Measurements from ENCODE around the gene CLTRN. TPM values are rescaled to one million over a fixed set of nuclear protein-coding genes. Genes with fewer than 3 reads are reported as not detected.
"Not testable (repeated sequence)": the region's sequence is repeated elsewhere in the genome, so short reads cannot be mapped to it uniquely, and the experiment has no call there.

CLTRN gene, protein sequence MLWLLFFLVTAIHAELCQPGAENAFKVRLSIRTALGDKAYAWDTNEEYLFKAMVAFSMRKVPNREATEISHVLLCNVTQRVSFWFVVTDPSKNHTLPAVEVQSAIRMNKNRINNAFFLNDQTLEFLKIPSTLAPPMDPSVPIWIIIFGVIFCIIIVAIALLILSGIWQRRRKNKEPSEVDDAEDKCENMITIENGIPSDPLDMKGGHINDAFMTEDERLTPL
- 1 to 10 TPM in 4 of 6 donors, under 1 TPM in 1, not detected in 1; 0.88 to 7.9 (median 1.3) TPM for total RNA-seq

GRCh38 chrX:15664487-15665444 is at the start of gene CLTRN:
CLTRN (minus strand) TSS chrX:15664805; CDS start chrX:15664775, 30 bp downstream.
- Histone ChIP-seq H3K4me1 (no peaks in the 10 kb centered on the region), H3K27ac (no peak within 1 kb of the TSS), H3K36me3 (no peaks in the 10 kb centered on the region), H3K4me3 (no peak within 1 kb of the TSS), H3K27me3 (no peaks in the 10 kb centered on the region), H3K9me3 (no peaks in the 10 kb centered on the region)
- WGBS, 2 donors, result 54 to 57% methylated on average over 14 of the region's 14 CpGs
- TF ChIP-seq, protein P1, sequence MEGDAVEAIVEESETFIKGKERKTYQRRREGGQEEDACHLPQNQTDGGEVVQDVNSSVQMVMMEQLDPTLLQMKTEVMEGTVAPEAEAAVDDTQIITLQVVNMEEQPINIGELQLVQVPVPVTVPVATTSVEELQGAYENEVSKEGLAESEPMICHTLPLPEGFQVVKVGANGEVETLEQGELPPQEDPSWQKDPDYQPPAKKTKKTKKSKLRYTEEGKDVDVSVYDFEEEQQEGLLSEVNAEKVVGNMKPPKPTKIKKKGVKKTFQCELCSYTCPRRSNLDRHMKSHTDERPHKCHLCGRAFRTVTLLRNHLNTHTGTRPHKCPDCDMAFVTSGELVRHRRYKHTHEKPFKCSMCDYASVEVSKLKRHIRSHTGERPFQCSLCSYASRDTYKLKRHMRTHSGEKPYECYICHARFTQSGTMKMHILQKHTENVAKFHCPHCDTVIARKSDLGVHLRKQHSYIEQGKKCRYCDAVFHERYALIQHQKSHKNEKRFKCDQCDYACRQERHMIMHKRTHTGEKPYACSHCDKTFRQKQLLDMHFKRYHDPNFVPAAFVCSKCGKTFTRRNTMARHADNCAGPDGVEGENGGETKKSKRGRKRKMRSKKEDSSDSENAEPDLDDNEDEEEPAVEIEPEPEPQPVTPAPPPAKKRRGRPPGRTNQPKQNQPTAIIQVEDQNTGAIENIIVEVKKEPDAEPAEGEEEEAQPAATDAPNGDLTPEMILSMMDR (IDR thresholded peaks at IDR 0.05), result no peak
- no peak for TF ChIP-seq POLR2A (IDR thresholded peaks at IDR 0.05)
- no peak for TF ChIP-seq POLR2AphosphoS5 (IDR thresholded peaks at IDR 0.05)
- TF ChIP-seq EP300 (IDR thresholded peaks at IDR 0.05), result no peak
- DNase-seq (no peak), ATAC-seq (ENCODE audit: low FRiP score in 2 of 2) (no peak)

DNA sequence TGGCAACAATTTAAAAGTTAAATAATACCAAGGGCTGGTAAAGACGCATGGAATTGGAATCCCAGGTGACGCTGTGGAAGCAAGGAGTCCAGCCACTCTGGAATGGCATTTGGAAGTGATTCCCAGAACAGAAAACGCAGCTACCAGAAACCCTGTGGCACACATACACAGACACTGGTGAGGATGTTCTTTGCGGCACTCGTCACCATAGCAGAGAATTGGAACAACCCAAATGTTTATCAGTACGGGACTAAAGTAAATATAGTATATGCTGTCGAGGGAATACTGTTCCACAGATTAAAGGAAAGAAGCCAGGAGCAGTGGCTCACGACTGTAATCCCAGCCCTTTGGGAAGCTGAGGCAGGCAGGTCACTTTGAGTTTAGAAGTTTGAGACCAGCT is 39.7 kb upstream of the CLTRN start:
- H3K9me3 ChIP-seq; H3K27me3 ChIP-seq; ATAC-seq (ENCODE audit: low FRiP score in 2 of 2); H3K4me3 ChIP-seq; H3K27ac ChIP-seq; DNase-seq; H3K4me1 ChIP-seq: not testable (repeated sequence)
- peaks cover 0 to 17% (median 7%) of the 10 kb centered on the region in 4 donors for H3K36me3 ChIP-seq
- WGBS, 2 donors, result 95 to 96% methylated on average over 3 to 6 of the region's 8 CpGs

GRCh38 chrX:15703809-15704208 is 39.2 kb upstream of the CLTRN start:
- H3K4me3 ChIP-seq; H3K9me3 ChIP-seq; H3K27ac ChIP-seq; H3K27me3 ChIP-seq; H3K4me1 ChIP-seq; DNase-seq; ATAC-seq (ENCODE audit: low FRiP score in 2 of 2): not testable (repeated sequence)
- WGBS, 2 donors, result no CpG with 5 or more reads among the region's 5 CpGs
- peaks cover 0 to 17% (median 7%) of the 10 kb centered on the region in 4 donors for H3K36me3 ChIP-seq

DNA sequence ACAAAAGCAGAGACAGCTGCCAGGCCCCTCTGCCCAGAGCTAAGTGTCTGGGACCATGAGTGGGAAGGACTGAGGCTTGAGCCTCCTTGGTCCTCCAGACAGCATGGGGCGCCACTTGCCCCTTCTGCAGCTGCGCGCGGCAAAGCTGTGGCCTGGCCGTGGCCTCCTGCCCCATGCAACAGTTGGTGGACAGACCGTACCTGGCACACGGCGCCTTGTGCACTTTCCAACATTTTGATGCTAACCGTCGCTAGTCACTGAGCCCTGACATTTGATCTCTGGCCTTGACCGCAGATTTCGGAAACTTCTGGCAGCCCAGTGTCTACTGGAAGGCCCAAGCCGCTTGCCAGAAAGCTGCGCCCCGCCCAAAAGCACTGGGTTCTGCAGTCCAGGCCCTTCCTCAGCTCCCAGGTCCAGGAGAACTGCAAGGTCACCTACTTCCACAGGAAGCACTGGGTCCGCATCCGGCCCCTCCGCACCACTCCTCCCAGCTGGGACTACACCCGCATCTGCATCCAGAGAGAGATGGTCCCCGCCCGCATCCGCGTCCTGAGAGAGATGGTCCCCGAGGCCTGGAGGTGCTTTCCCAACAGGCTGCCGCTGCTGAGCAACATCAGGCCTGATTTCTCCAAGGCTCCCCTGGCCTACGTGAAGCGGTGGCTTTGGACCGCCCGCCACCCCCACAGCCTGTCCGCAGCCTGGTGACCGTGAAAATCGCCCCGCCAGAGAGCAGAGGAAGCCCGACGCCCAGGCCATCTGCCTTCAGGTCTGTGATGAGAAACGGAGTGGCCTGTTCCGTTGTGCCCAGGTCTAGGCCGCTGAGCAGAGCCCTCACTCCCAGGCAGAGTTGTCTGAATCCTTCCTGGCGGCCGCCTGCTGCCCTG is 38.1 kb upstream of the CLTRN start:
- peak in 1 of 2 donors; percentile 57 for ATAC-seq (ENCODE audit: low FRiP score in 2 of 2)
- TF ChIP-seq POLR2AphosphoS5 (IDR thresholded peaks at IDR 0.05), result no peak
- TF ChIP-seq POLR2A (IDR thresholded peaks at IDR 0.05), result no peak
- TF ChIP-seq, protein P1 (IDR thresholded peaks at IDR 0.05), result no peak
- TF ChIP-seq EP300 (IDR thresholded peaks at IDR 0.05), result no peak
- 98% methylated on average over 36 of the region's 40 CpGs; no CpG with 5 or more reads in 1 of the 2 donors for WGBS, 2 donors
- no peaks in the 10 kb centered on the region for H3K27me3 ChIP-seq
- peak in 1 of 2 donors; percentile 36 for DNase-seq
- H3K27ac ChIP-seq, result no peak overlapping the region
- peaks cover 0 to 19% (median 7%) of the 10 kb centered on the region in 4 donors for H3K36me3 ChIP-seq
- no peaks in the 10 kb centered on the region for H3K9me3 ChIP-seq
- no peak overlapping the region for H3K4me3 ChIP-seq
- no peaks in the 10 kb centered on the region for H3K4me1 ChIP-seq

- TF ChIP-seq, protein P1 (IDR thresholded peaks at IDR 0.05), result no peak
- TF ChIP-seq POLR2A (IDR thresholded peaks at IDR 0.05) (no peak), POLR2AphosphoS5 (IDR thresholded peaks at IDR 0.05) (no peak), EP300 (IDR thresholded peaks at IDR 0.05) (no peak)
- peaks cover 0 to 48% (median 13%) of the 10 kb centered on the region in 4 donors for H3K36me3 ChIP-seq
- ATAC-seq (ENCODE audit: low FRiP score in 2 of 2) (no peak), DNase-seq (no peak)
- no peak overlapping the region for H3K27ac ChIP-seq
- WGBS, 2 donors, result 97 to 100% methylated on average over 3 of the region's 3 CpGs
- no peaks in the 10 kb centered on the region for H3K4me1 ChIP-seq
- H3K27me3 ChIP-seq, result no peaks in the 10 kb centered on the region
- H3K4me3 ChIP-seq, result no peak overlapping the region
- no peaks in the 10 kb centered on the region for H3K9me3 ChIP-seq
Observed at GRCh38 chrX:15696516-15696915, 31.9 kb upstream of the CLTRN start.

Measured in upper lobe of left lung (tissue), 6 donors.